IMR-90 (cell line): Measurements from ENCODE around the gene CYTH4. TPM values are rescaled to one million over a fixed set of nuclear protein-coding genes. Genes with fewer than 3 reads are reported as not detected.

Source experiments
- ATAC-seq: fragments of 200-7000 bp; cut with Tn5 transposase; 2 replicates; pipeline ENCODE4 v1.9.1; 2020; ENCODE audit warnings: low read depth, mild to moderate bottlenecking, moderate library complexity
- BruUV-seq: library from RNA; stranded (reverse); fragments of 400-500 nt; replicated peaks from 2 replicates; lab custom pipeline; 2021; lab: Mats Ljungman, UMichigan
- CTCF ChIA-PET: fragments of 300-600 bp; formaldehyde crosslinking; extraction: SDS; loops from one replicate; lab custom pipeline; 2021; ENCODE audit warnings: antibody characterized with exemption; lab: Yijun Ruan, JAX
- POLR2A ChIA-PET: fragments of 300-600 bp; sonication (Branson Sonifier 250); formaldehyde crosslinking; loops from one replicate; lab custom pipeline; 2022; ENCODE audit warnings: antibody characterized with exemption; ENCODE audit not compliant: unreplicated experiment; lab: Charles Lee
- DNase-seq: peaks from one replicate; pipeline ENCODE4 v3.0.0; 2013
- H2AFZ ChIP-seq: replicated peaks from 2 replicates; pipeline ENCODE3; 2013; ENCODE audit warnings: low read length, mild to moderate bottlenecking; ENCODE audit not compliant: poor library complexity
- H2AK5ac ChIP-seq: 2 replicates; pipeline ENCODE4 v1.6.1; 2013; ENCODE audit warnings: low read depth, low read length, inconsistent platforms
- H2AK9ac ChIP-seq: replicated peaks from 2 replicates; pipeline ENCODE3; 2013; ENCODE audit warnings: mild to moderate bottlenecking, low read depth, low read length, moderate library complexity; ENCODE audit not compliant: poor library complexity
- H2BK120ac ChIP-seq: 2 replicates; pipeline ENCODE4 v1.6.1; 2013; ENCODE audit warnings: low read depth, low read length, inconsistent platforms
- H2BK15ac ChIP-seq: 3 replicates; pipeline ENCODE4 v1.6.1; 2013; ENCODE audit warnings: low read depth, low read length, inconsistent platforms
- H2BK20ac ChIP-seq: 2 replicates; pipeline ENCODE4 v1.6.1; 2013; ENCODE audit warnings: low read depth, mild to moderate bottlenecking, inconsistent platforms, low read length, moderate library complexity
- H2BK5ac ChIP-seq: 2 replicates; pipeline ENCODE4 v1.6.1; 2013; ENCODE audit warnings: mild to moderate bottlenecking, low read depth, low read length, inconsistent platforms; ENCODE audit not compliant: poor library complexity, severe bottlenecking
- H3K14ac ChIP-seq: replicated peaks from 2 replicates; pipeline ENCODE4 v1.6.1; 2013; ENCODE audit warnings: low read depth, low read length, inconsistent platforms
- H3K18ac ChIP-seq: 2 replicates; pipeline ENCODE4 v1.6.1; 2013; ENCODE audit warnings: low read depth, low read length, control low read depth
- H3K23ac ChIP-seq: 2 replicates; pipeline ENCODE4 v1.6.1; 2013; ENCODE audit warnings: low read depth, low read length, inconsistent platforms
- H3K27ac ChIP-seq: 2 replicates; pipeline ENCODE4 v1.5.1; 2013; ENCODE audit warnings: mild to moderate bottlenecking, control low read depth, low read length; ENCODE audit not compliant: insufficient read depth
- H3K27me3 ChIP-seq: 2 replicates; pipeline ENCODE4 v1.6.1; 2013; ENCODE audit warnings: low read length; ENCODE audit not compliant: control insufficient read depth, insufficient read depth
- H3K36me3 ChIP-seq: 2 replicates; pipeline ENCODE4 v1.6.1; 2013; ENCODE audit warnings: low read length, mixed read lengths; ENCODE audit not compliant: control insufficient read depth, insufficient read depth
- H3K4ac ChIP-seq: 2 replicates; pipeline ENCODE4 v1.6.1; 2013; ENCODE audit warnings: low read depth, low read length, inconsistent platforms
- H3K4me1 ChIP-seq: 2 replicates; pipeline ENCODE4 v1.6.1; 2013; ENCODE audit warnings: low read length, mixed read lengths; ENCODE audit not compliant: control insufficient read depth, insufficient read depth
- H3K4me2 ChIP-seq: 2 replicates; pipeline ENCODE4 v1.6.1; 2013; ENCODE audit warnings: low read depth, mild to moderate bottlenecking, control low read depth, low read length, moderate library complexity
- H3K4me3 ChIP-seq: 2 replicates; pipeline ENCODE4 v1.5.1; 2013; ENCODE audit warnings: low read depth, mild to moderate bottlenecking, control low read depth, low read length, moderate library complexity; ENCODE audit not compliant: insufficient read depth
- H3K56ac ChIP-seq: 2 replicates; pipeline ENCODE4 v1.6.1; 2013; ENCODE audit warnings: low read length, inconsistent platforms; ENCODE audit not compliant: insufficient read depth; ENCODE audit errors: extremely low read depth
- H3K79me1 ChIP-seq, 2 experiments: 2 replicates each; pipeline ENCODE4 v1.6.1; 2013; ENCODE audit warnings: low read length in 2 of 2, inconsistent platforms in 1 of 2, low read depth in 1 of 2
- H3K9ac ChIP-seq: 2 replicates; pipeline ENCODE4 v1.6.1; 2013; ENCODE audit warnings: low read depth, low read length, control low read depth
- H3K9me1 ChIP-seq: 2 replicates; pipeline ENCODE4 v1.6.1; 2013; ENCODE audit warnings: low read length, inconsistent platforms; ENCODE audit not compliant: insufficient read depth
- H3K9me3 ChIP-seq: 2 replicates; pipeline ENCODE4 v1.6.1; 2013; ENCODE audit warnings: low read length; ENCODE audit not compliant: control insufficient read depth, insufficient read depth
- H4K20me1 ChIP-seq: 2 replicates; pipeline ENCODE4 v1.6.1; 2013; ENCODE audit warnings: low read length, inconsistent platforms; ENCODE audit not compliant: insufficient read depth
- H4K5ac ChIP-seq: 2 replicates; pipeline ENCODE4 v1.6.1; 2013; ENCODE audit warnings: mild to moderate bottlenecking, low read depth, low read length, control low read depth
- H4K8ac ChIP-seq, 2 experiments: 2 replicates each; pipeline ENCODE4 v1.6.1; 2013; ENCODE audit warnings: low read depth in 2 of 2, low read length in 2 of 2, control low read depth in 1 of 2, inconsistent platforms in 1 of 2
- H4K91ac ChIP-seq: 2 replicates; pipeline ENCODE4 v1.6.1; 2013; ENCODE audit warnings: low read depth, low read length, inconsistent platforms; ENCODE audit not compliant: insufficient read depth
- CEBPB ChIP-seq: IDR thresholded peaks from 2 replicates; pipeline ENCODE4 v1.6.1; 2012; ENCODE audit warnings: low read depth, low read length, improper control_type of control experiment
- FOS ChIP-seq: fragments of 150-350 bp; IDR thresholded peaks from 2 replicates; pipeline ENCODE4 v1.6.1; 2016; ENCODE audit warnings: low read depth, low read length
- MAZ ChIP-seq: IDR thresholded peaks from 2 replicates; pipeline ENCODE4 v1.6.1; 2012; ENCODE audit warnings: low read depth, mild to moderate bottlenecking, low read length, improper control_type of control experiment, moderate library complexity, borderline replicate concordance
- MXI1 ChIP-seq: IDR thresholded peaks from 2 replicates; pipeline ENCODE4 v1.6.1; 2012; ENCODE audit warnings: low read depth, mild to moderate bottlenecking, low read length, moderate library complexity, borderline replicate concordance
- NFE2L2 ChIP-seq: fragments of 150-350 bp; IDR thresholded peaks from 2 replicates; pipeline ENCODE4 v1.6.1; 2016; ENCODE audit warnings: low read depth, mild to moderate bottlenecking, low read length
- RAD21 ChIP-seq: IDR thresholded peaks from 2 replicates; pipeline ENCODE4 v1.6.1; 2012; ENCODE audit warnings: low read length, improper control_type of control experiment
- WGBS, 2 experiments: methylation state at CpG; one replicate each; pipeline versions ENCODE4 v1.1.5 to v1.1.7; 2013; ENCODE audit warnings: missing lambda C conversion rate in 2 of 2; ENCODE audit not compliant: insufficient read length in 1 of 2; ENCODE audit errors: extremely low coverage in 2 of 2; 5-methylcytosine and 5-hydroxymethylcytosine counted together
- dilution Hi-C: fragments of 300-500 bp; cut with HindIII; formaldehyde crosslinking; loops from one replicate; pipeline ENCODE4 v1.14.3; 2018; ENCODE audit warnings: low sequenced_read_pairs; ENCODE audit not compliant: unreplicated experiment
- in situ Hi-C: fragments of 300-500 bp; cut with MboI; formaldehyde crosslinking; loops from 3 replicates; pipeline ENCODE4 v1.14.3; 2019; ENCODE audit warnings: low sequenced_read_pairs, inconsistent platforms, mixed read lengths
- intact Hi-C: fragments of 100-400 bp; cut with micrococcal nuclease; formaldehyde crosslinking; loops from 2 replicates; pipeline ENCODE4 v1.10.0; 2022
- polyA plus RNA-seq, 3 experiments: library from polyadenylated mRNA; depleted of rRNA; stranded (reverse); fragments of >200 nt; gene quantifications; 2 replicates each; pipeline ENCODE4 v1.2.3, GENCODE V29; 2012; ENCODE audit warnings: low replicate concordance in 1 of 3
- total RNA-seq: library from RNA; depleted of rRNA; stranded (reverse); fragments of >200 nt; gene quantifications from 2 replicates; pipeline ENCODE4 v1.2.3, GENCODE V29; 2012
- TF ChIP-seq, protein P1 (sequence below): conservative IDR thresholded peaks from 2 replicates; pipeline ENCODE4 v1.5.1; 2012; ENCODE audit warnings: mild to moderate bottlenecking, low read depth, low read length, improper control_type of control experiment

The CYTH4 gene
- total and polyA plus RNA-seq, 2 of the 4 experiments (the other 2 are of a cell fraction) = 0.36 to 0.55 TPM

DNA sequence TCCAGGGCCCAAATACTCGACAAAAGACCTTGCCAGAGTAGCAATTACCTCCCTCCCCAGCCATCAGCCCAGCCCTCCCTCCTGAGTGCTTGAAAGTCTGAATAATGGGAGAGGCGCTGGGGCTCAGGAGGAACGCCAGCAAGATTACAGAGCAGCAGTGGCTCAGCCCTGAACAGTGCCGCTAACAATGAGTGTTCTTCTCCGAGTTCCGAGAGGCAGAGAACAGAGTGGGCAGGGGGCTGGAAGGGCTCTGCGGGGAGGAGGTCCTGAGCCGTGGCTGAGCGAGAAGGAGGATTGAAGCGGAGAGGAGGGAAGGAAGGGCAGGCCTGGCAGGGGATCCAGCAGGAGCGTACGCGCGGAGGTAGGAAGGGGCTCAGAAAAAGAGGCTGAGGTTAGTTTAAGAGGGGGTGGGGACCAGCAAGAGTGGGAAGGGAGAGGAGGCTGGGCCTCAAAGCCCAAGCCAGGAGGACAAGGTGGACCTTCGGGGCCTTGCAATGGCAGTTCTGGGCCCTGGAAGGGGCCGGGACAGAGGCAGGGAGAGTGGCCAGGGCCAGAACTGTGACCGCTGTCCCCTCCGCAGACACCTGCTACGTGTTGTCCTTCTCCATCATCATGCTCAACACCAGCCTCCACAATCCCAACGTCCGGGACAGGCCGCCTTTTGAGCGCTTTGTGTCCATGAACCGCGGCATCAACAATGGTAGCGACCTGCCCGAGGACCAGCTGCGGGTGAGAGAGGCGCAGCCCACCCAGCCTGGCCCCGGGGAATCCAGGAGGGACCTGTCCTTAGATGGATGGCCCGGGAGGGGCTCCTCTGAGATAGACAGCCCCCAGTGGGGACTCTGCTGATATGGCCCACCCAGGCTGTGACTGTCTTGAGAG, 20.6 kb downstream of the CYTH4 start (continued):
- TF ChIP-seq RAD21 = no peak
- no peak for TF ChIP-seq CEBPB

DNA sequence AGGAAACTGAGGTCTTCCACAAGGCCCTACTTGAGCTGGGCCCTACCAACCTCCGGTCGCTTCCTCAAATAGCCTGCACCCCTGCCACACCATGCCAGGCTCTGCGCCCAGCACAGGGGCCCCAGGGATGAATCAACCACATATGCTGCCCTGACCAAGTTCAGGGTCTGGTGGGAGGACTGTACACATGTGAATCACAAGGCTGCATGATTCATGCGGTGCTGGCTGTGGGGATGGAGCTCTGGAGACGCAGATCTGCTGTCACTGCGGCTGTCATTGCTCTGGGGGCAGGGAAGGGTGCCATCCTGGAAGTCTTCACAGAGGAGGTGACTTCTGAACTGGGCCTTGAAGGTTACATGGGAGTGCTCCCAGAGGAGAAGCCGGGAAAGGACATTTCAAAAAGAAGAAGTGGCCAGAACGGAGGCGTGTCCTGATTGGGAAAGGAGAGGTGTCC, 21.5 kb downstream of the CYTH4 start:
- intact Hi-C loops (no loop called here), dilution Hi-C loops (no loop called here), in situ Hi-C loops (no loop called here)
- H2BK5ac ChIP-seq = peak overlapping the region; percentile 96
- H2BK120ac ChIP-seq = peak overlapping the region; percentile 99
- peak overlapping the region; percentile 96 for H3K14ac ChIP-seq
- peaks cover 44% of the 10 kb centered on the region for H3K4me1 ChIP-seq
- H3K9me1 ChIP-seq = peaks cover 29% of the 10 kb centered on the region
- peak overlapping the region; percentile 98 for H2BK20ac ChIP-seq
- H4K20me1 ChIP-seq = peaks cover 3% of the 10 kb centered on the region; the same call in 1 of the 2 replicates
- no peak overlapping the region for H3K9ac ChIP-seq
- TF ChIP-seq NFE2L2 = no peak
- peak; percentile 84; the same call in 1 of the 2 replicates for TF ChIP-seq MXI1
- TF ChIP-seq RAD21 = peak; percentile 25; the same call in 1 of the 2 replicates
- peak; percentile 98 for TF ChIP-seq FOS
- peak; percentile 69; the same call in 1 of the 2 replicates for TF ChIP-seq MAZ
- TF ChIP-seq, protein P1, sequence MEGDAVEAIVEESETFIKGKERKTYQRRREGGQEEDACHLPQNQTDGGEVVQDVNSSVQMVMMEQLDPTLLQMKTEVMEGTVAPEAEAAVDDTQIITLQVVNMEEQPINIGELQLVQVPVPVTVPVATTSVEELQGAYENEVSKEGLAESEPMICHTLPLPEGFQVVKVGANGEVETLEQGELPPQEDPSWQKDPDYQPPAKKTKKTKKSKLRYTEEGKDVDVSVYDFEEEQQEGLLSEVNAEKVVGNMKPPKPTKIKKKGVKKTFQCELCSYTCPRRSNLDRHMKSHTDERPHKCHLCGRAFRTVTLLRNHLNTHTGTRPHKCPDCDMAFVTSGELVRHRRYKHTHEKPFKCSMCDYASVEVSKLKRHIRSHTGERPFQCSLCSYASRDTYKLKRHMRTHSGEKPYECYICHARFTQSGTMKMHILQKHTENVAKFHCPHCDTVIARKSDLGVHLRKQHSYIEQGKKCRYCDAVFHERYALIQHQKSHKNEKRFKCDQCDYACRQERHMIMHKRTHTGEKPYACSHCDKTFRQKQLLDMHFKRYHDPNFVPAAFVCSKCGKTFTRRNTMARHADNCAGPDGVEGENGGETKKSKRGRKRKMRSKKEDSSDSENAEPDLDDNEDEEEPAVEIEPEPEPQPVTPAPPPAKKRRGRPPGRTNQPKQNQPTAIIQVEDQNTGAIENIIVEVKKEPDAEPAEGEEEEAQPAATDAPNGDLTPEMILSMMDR = no peak
- TF ChIP-seq CEBPB = no peak; the same call in 1 of the 2 replicates
- H2AFZ ChIP-seq = peak overlapping the region; percentile 81
- peak overlapping the region; percentile 86 to 92 for H4K8ac ChIP-seq
- peaks cover 0 to 20% of the 10 kb centered on the region in 2 experiments; a peak in 2 of 4 replicates for H3K79me1 ChIP-seq
- no TSS peak for BruUV-seq
- H3K18ac ChIP-seq = peak overlapping the region; percentile 93
- peak; percentile 95 for DNase-seq
- H3K27me3 ChIP-seq = no peaks in the 10 kb centered on the region
- ATAC-seq = peak; percentile 63
- peak overlapping the region; percentile 15; the same call in 1 of the 2 replicates for H3K4me2 ChIP-seq
- H4K5ac ChIP-seq = peak overlapping the region; percentile 79
- H3K36me3 ChIP-seq = no peaks in the 10 kb centered on the region
- peak overlapping the region; percentile 100 for H2BK15ac ChIP-seq
- WGBS, 2 experiments = 90% methylated on average over 3 of the region's 9 CpGs; no CpG with 5 or more reads in 1 of the 2 experiments
- H3K56ac ChIP-seq = peak overlapping the region; percentile 36
- ChIA-PET POLR2A (interaction anchor here (1.0 kb wide), 1 partner anchor 10 kb away, joined by 4 read pairs; no protein-coding TSS in a partner anchor), CTCF (interaction anchor here (1.0 kb wide), 1 partner anchor 30 kb away, joined by 3 read pairs; no protein-coding TSS in a partner anchor)
- H3K4ac ChIP-seq = peak overlapping the region; percentile 98
- no peak overlapping the region for H3K4me3 ChIP-seq
- H3K9me3 ChIP-seq = no peaks in the 10 kb centered on the region
- peak overlapping the region; percentile 98 for H4K91ac ChIP-seq
- H3K23ac ChIP-seq = peak overlapping the region; percentile 87
- peak overlapping the region; percentile 94 for H2AK9ac ChIP-seq
- H2AK5ac ChIP-seq = peak overlapping the region; percentile 99
- H3K27ac ChIP-seq = peak overlapping the region; percentile 62
